ENCODE measurements around the gene POLK. TPM values are rescaled to one million over a fixed set of nuclear protein-coding genes. Genes with fewer than 3 reads are reported as not detected.

The POLK gene
- total and polyA plus RNA-seq, 2 of the 4 experiments (the other 2 are of a cell fraction): 10.4 to 24.4 TPM

DNA sequence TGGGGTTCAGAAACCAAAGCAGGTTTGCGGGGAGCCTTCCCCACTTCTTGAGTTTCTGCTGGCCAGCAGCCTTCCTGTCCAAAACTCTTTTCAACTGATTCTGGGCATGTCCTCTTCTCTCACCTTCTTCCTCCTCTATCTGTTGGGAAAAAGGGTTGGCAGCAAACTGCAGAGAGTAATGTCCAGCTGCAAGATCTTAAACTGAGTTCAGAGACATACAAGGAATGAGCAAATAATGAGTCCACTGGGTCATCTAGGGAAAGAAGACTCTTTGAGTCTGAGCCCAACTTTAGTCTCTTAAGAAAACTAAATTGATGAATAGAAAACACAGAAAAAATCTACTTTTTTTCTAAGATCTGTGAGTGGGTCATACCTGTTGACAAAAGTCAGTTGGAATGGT is 116.1 kb downstream of the POLK start:
- Histone ChIP-seq H3K27me3 (ENCODE audit: control insufficient read depth, insufficient read depth, low read length) (no peaks in the 10 kb centered on the region), H3K4me1 (ENCODE audit: control insufficient read depth, insufficient read depth, low read length) (peaks cover 2% of the 10 kb centered on the region; the same call in 1 of the 2 replicates), H3K9me1 (ENCODE audit: insufficient read depth, low read length) (peaks cover 2% of the 10 kb centered on the region; the same call in 1 of the 2 replicates), H3K18ac (ENCODE audit: low read depth, low read length) (no peak overlapping the region), H2BK20ac (ENCODE audit: low read depth, low read length) (no peak overlapping the region), H3K23ac (ENCODE audit: low read depth, low read length) (no peak overlapping the region), H4K91ac (ENCODE audit: insufficient read depth, low read depth, low read length) (no peak overlapping the region), H2BK5ac (ENCODE audit: low read depth, low read length, poor library complexity, severe bottlenecking) (no peak overlapping the region), H4K5ac (ENCODE audit: low read depth, low read length) (no peak overlapping the region), H3K4me3 (ENCODE audit: insufficient read depth, low read depth, low read length) (no peak overlapping the region), H2BK15ac (ENCODE audit: low read depth, low read length) (no peak overlapping the region), H3K36me3 (ENCODE audit: control insufficient read depth, insufficient read depth, low read length) (no peaks in the 10 kb centered on the region), H2AFZ (replicated peaks; ENCODE audit: low read length, poor library complexity) (no peak overlapping the region), H4K20me1 (ENCODE audit: insufficient read depth, low read length) (no peaks in the 10 kb centered on the region), H3K56ac (ENCODE audit: extremely low read depth, insufficient read depth, low read length) (no peak overlapping the region), H3K27ac (ENCODE audit: insufficient read depth, low read length) (no peak overlapping the region), H3K9me3 (ENCODE audit: control insufficient read depth, insufficient read depth, low read length) (no peaks in the 10 kb centered on the region), H2AK5ac (ENCODE audit: low read depth, low read length) (no peak overlapping the region), H3K4me2 (ENCODE audit: low read depth, low read length) (no peak overlapping the region), H3K4ac (ENCODE audit: low read depth, low read length) (no peak overlapping the region), H3K14ac (replicated peaks; ENCODE audit: low read depth, low read length) (no peak overlapping the region), H3K9ac (ENCODE audit: low read depth, low read length) (no peak overlapping the region), H2BK120ac (ENCODE audit: low read depth, low read length) (no peak overlapping the region), H3K79me1 (ENCODE audit: low read depth in 1 of 2, low read length in 2 of 2) (no peaks in the 10 kb centered on the region), H4K8ac (ENCODE audit: low read depth in 2 of 2, low read length in 2 of 2) (no peak overlapping the region), H2AK9ac (replicated peaks; ENCODE audit: low read depth, low read length, poor library complexity) (no peak overlapping the region)
- no TSS peak for BruUV-seq (replicated peaks)
- ATAC-seq (ENCODE audit: low read depth): no peak
- ChIA-PET CTCF (no interaction called here), POLR2A (ENCODE audit: unreplicated experiment) (no interaction called here)
- in situ Hi-C loops (cut with MboI; ENCODE audit: low sequenced_read_pairs) (no loop called here), dilution Hi-C loops (cut with HindIII; ENCODE audit: low sequenced_read_pairs, unreplicated experiment) (no loop called here), intact Hi-C loops (cut with micrococcal nuclease) (no loop called here)
- no peak for DNase-seq
- no CpG with 5 or more reads among the region's 1 CpG for WGBS, 2 experiments (ENCODE audit: extremely low coverage in 2 of 2, insufficient read length in 1 of 2)
- TF ChIP-seq FOS (IDR thresholded peaks at IDR 0.05; ENCODE audit: low read depth, low read length): no peak
- no peak for TF ChIP-seq RCOR1 (IDR thresholded peaks at IDR 0.05; ENCODE audit: insufficient replicate concordance, low read length)
- TF ChIP-seq ELK1 (IDR thresholded peaks at IDR 0.05; ENCODE audit: borderline replicate concordance, low read depth, low read length): no peak
- no peak for TF ChIP-seq RAD21 (IDR thresholded peaks at IDR 0.05; ENCODE audit: low read length)
- TF ChIP-seq USF2 (IDR thresholded peaks at IDR 0.05; ENCODE audit: low read depth, low read length): no peak
- TF ChIP-seq SMC3 (IDR thresholded peaks at IDR 0.05; ENCODE audit: low read depth, low read length): no peak
- no peak for TF ChIP-seq BHLHE40 (IDR thresholded peaks at IDR 0.05; ENCODE audit: low read depth, low read length)
- no peak for TF ChIP-seq MAFK (IDR thresholded peaks at IDR 0.05; ENCODE audit: low read depth, low read length)
- no peak for TF ChIP-seq RFX5 (IDR thresholded peaks at IDR 0.05; ENCODE audit: low read depth, low read length)
- TF ChIP-seq CHD1 (IDR thresholded peaks at IDR 0.05; ENCODE audit: low read depth, low read length): no peak
- TF ChIP-seq POLR2A (IDR thresholded peaks at IDR 0.05; ENCODE audit: low read depth, low read length): no peak
